ENCODE results near the gene NPLOC4. TPM values are rescaled to one million over a fixed set of nuclear protein-coding genes. Genes with fewer than 3 reads are reported as not detected.

Gene NPLOC4
- total and polyA plus RNA-seq, 9 of the 15 experiments (the other 6 are each of a cell fraction or from before 2014, with no cell fraction given): 1.5 to 116 (median 64.5) TPM

- TF ChIP-seq CCAR2 (IDR thresholded peaks at IDR 0.05; ENCODE audit: low read depth, low read length) (no peak), POLR2A (conservative IDR thresholded peaks at IDR 0.05) (peak; percentile 95), HEY1 (CRISPR knock-in tag; IDR thresholded peaks at IDR 0.05; ENCODE audit: borderline replicate concordance) (no peak), ZNF407 (IDR thresholded peaks at IDR 0.05; ENCODE audit: low read depth) (no peak), BRF1 (IDR thresholded peaks at IDR 0.05; ENCODE audit: borderline replicate concordance, extremely low read depth, insufficient read length) (no peak), IRF1 (CRISPR knock-in tag; IDR thresholded peaks at IDR 0.05; ENCODE audit: borderline replicate concordance) (no peak), TAF7 (tag; IDR thresholded peaks at IDR 0.05) (0 out of 2 replicates have a peak, but pooled peaks have one; percentile 23), ZNF384 (IDR thresholded peaks at IDR 0.05; ENCODE audit: low read depth, low read length) (no peak), XRCC5 (IDR thresholded peaks at IDR 0.05; ENCODE audit: low read depth, low read length) (no peak), HCFC1 (IDR thresholded peaks at IDR 0.05; ENCODE audit: low read depth, low read length) (peak; percentile 78), SP2 (IDR thresholded peaks at IDR 0.05; ENCODE audit: extremely low read depth, low read depth, low read length, poor library complexity, severe bottlenecking) (peak; percentile 85), SIN3A (IDR thresholded peaks at IDR 0.05; ENCODE audit: borderline replicate concordance in 2 of 2, control insufficient read depth in 1 of 2, low read depth in 2 of 2, low read length in 2 of 2) (peak; percentile 85), KAT8 (IDR thresholded peaks at IDR 0.05; ENCODE audit: low read depth) (no peak), SRSF3 (IDR thresholded peaks at IDR 0.05; ENCODE audit: insufficient read depth, low read length) (no peak), FIP1L1 (IDR thresholded peaks at IDR 0.05; ENCODE audit: low read depth, low read length, poor library complexity, severe bottlenecking) (peak; percentile 57), FUS (optimal IDR thresholded peaks at IDR 0.05; ENCODE audit: low read depth, low read length) (peak; percentile 67), CREB3 (tag; conservative IDR thresholded peaks at IDR 0.05; ENCODE audit: low read depth) (no peak)
Observed at GRCh38 chr17:81666342-81667191, 29.7 kb upstream of the NPLOC4 start, which contains the start of the genes CCDC137 and OXLD1 (continued).

All from K562 (cell line).